Fibroblast of mammary gland (primary cell): ENCODE measurements around the gene GCNT4.

Experiments used
- DNase-seq: peaks from one replicate; pipeline ENCODE4 v3.0.0-alpha.2; 2010; ENCODE audit warnings: low read depth
- H3K4me3 ChIP-seq: 2 replicates; pipeline ENCODE4 v1.5.1; 2011; ENCODE audit warnings: low read depth, mild to moderate bottlenecking, low read length, moderate library complexity; ENCODE audit not compliant: control insufficient read depth
- TF ChIP-seq, protein P1 (sequence below): conservative IDR thresholded peaks from 2 replicates; pipeline ENCODE4 v1.5.1; 2011; ENCODE audit warnings: low read depth, low read length, inconsistent platforms; ENCODE audit not compliant: control insufficient read depth, insufficient read depth

GCNT4 gene

DNA sequence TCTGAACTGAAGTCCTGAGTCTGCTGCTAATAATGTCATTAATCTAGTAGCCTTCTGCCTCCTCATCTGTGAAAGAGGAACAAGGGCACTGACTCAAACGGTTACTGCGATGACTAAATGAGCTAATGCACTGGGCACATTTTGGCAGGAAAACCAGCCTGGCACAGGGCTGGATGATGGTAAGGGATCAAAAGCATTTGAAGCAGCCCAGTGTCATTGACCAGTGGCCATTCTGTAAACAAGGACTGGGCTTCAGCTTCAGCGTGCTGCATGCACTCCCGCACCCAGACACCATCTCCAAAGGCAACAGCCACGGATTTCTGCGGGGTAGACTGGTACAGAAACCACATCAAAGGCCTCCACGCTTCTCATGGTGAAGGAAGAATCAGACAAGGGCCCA lies 8.0 kb downstream of the GCNT4 start:
- H3K4me3 ChIP-seq, result no peak overlapping the region
- peak; percentile 28 for DNase-seq
- TF ChIP-seq, protein P1, sequence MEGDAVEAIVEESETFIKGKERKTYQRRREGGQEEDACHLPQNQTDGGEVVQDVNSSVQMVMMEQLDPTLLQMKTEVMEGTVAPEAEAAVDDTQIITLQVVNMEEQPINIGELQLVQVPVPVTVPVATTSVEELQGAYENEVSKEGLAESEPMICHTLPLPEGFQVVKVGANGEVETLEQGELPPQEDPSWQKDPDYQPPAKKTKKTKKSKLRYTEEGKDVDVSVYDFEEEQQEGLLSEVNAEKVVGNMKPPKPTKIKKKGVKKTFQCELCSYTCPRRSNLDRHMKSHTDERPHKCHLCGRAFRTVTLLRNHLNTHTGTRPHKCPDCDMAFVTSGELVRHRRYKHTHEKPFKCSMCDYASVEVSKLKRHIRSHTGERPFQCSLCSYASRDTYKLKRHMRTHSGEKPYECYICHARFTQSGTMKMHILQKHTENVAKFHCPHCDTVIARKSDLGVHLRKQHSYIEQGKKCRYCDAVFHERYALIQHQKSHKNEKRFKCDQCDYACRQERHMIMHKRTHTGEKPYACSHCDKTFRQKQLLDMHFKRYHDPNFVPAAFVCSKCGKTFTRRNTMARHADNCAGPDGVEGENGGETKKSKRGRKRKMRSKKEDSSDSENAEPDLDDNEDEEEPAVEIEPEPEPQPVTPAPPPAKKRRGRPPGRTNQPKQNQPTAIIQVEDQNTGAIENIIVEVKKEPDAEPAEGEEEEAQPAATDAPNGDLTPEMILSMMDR, result no peak

DNA sequence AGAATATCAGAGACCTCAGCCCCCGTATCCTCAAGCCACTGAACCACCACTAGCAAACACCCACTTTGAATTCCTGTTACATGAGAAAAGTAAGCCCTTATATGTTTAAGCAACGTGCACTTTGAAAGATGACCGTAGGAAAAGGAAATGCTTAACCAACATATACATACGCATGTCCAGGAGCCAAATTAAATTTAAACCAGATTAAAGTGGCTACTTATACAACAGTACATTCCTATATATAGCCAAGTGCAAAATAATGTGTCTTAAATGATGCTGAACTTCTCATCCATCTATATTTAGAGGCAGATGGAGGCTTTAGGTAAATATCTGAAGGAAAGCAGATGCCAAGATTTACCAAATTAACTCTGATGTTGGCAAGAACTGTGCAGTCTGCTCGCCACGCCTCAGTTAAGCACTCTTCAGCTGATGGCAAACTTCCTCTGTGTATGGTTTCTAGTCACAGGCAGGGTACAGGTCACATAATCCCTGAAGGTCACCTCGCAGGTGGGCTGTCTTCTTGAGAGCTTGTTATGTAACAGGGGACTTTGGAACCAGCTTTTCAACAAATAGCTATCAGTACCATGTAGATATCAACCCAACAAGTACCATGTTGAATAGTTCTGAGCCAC lies 8.6 kb downstream of the GCNT4 start:
- no peak for DNase-seq
- TF ChIP-seq, protein P1, result no peak
- no peak overlapping the region for H3K4me3 ChIP-seq

DNA sequence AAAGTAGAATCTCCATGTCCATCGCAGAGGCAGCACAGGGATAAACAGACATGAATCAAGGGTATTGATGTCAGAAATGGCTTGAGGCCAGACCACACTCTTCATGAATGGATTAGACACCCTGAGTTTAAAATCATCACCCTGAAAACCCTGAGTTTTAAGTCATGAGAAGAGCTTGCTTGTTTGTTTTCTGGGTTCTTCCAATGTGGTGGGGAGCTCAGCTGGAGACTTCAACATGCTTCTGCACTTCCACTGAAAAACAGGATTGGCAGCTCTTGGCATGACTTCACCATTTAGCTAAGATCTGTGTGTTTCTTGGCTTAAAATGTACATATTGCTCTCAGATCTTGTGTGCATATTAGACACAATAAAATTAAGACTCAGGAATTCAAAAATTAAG lies 9.8 kb downstream of the GCNT4 start:
- DNase-seq, result no peak
- TF ChIP-seq, protein P1, result no peak
- H3K4me3 ChIP-seq, result no peak overlapping the region

DNA sequence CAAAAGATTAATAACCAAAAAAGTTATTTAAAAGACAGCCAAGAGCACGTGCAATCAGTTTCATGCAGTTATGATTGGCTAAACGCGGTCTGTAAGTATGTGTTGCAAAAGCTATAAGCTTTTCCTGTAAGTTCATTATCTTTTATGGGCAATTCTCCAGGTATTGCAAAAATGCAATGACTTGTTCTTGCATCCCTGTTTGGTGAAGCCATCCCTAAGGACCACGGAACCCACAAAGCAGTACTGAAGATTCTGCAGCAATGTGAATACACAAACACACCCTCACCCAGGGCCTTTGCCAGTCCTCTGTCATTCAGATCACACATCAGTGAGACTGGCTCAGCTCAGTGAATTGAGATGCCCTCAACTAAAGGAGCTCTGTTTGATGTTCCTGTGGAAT lies 11.4 kb downstream of the GCNT4 start:
- TF ChIP-seq, protein P1, result no peak
- DNase-seq, result peak; percentile 63
- H3K4me3 ChIP-seq, result no peak overlapping the region

DNA sequence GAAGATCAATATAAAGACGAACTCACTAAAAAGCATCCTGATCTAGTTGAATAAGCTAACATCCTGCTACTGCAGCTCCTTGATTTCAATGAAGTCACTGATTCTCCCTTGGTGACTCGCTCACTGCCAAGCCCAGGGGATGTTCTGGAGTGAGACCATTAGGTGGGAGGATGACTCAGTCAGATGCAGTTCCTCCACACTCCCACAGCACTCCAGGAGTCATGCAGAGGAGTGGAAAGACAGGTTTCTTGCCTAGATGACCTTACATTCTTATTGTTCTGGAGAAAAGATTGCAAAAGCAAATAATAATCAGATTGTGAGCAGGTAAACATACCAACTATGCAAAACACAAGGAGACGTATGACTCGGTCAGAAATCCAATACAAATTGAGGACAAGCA lies 15.3 kb downstream of the GCNT4 start:
- H3K4me3 ChIP-seq, result no peak overlapping the region
- TF ChIP-seq, protein P1, result no peak
- peak; percentile 83 for DNase-seq

DNA sequence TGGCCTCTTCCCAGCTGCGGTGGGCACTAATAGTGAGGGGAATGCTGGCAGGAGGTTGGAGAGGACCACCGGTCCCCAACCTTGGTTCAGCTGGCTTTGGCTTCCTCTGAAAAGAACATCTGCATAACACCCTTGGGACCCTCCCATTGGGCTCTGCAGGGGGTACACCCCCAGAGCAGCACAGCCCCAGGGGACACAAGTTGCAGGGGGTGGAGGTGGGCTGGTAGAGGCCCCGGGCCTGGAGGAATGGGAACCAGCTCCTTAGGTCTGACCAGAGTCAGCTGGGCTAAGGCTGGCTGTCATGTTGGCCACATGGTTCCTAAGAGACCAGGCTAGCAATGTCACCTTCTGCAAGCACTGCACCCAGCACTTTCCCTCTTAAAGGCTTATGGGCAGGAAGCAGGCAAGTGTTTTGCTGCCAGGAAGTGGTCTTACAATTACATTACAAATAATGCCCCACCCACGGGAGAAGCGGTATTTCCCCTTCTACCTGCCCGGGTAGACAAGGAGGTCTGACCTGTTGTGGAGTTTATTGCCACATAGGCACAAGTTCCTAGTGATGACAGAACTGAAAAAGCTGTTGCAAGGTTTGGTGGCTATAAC lies 18.1 kb downstream of the GCNT4 start:
- no peak for DNase-seq
- TF ChIP-seq, protein P1, result no peak
- no peak overlapping the region for H3K4me3 ChIP-seq
